H1 (cell line): ENCODE data around the gene EPHA3. TPM values are rescaled to one million over a fixed set of nuclear protein-coding genes. Genes with fewer than 3 reads are reported as not detected.

Experiments used
- CBX8 ChIP-seq: fragments of 300-800, 300-1000 bp; sonication (generic); IDR thresholded peaks from 2 replicates; pipeline ENCODE4 v1.7.1; 2016; ENCODE audit warnings: low read depth, low read length, borderline replicate concordance
- EZH2 ChIP-seq: fragments of 200-600 bp; sonication (generic); IDR thresholded peaks from 2 replicates; pipeline ENCODE4 v1.7.1; 2012; ENCODE audit warnings: low read depth, mild to moderate bottlenecking, moderate library complexity, low read length, inconsistent platforms; ENCODE audit not compliant: severe bottlenecking
- SP1 ChIP-seq: IDR thresholded peaks from 2 replicates; pipeline ENCODE4 v1.6.1; 2011; ENCODE audit warnings: low read depth, low read length
- YY1 ChIP-seq: IDR thresholded peaks from 2 replicates; pipeline ENCODE4 v1.6.1; 2011; ENCODE audit warnings: low read depth, mild to moderate bottlenecking, low read length
- polyA plus RNA-seq, 7 experiments: library from polyadenylated mRNA; depleted of rRNA in 3 of 7; stranded (reverse) in 5 of 7; unstranded in 2 of 7; fragments of >200 nt in 5 of 7; fragments of 200-250 nt in 2 of 7; gene quantifications; 1 replicate in 5 of 7; 2 replicates in 1 of 7; 4 replicates in 1 of 7; pipeline versions ENCODE4 v1.2.1 to v1.2.3, GENCODE V29; 2011 to 2013; ENCODE audit warnings: missing spikeins in 2 of 7, mixed read lengths in 2 of 7
- total RNA-seq: library from RNA; stranded (reverse); fragmentation: NEBNext Ultra II Directional; extraction: Animal tissue kit (Norgen Biotek cat#: 25700); gene quantifications from 2 replicates; pipeline ENCODE4 v1.2.1, GENCODE V29; 2021
- TF ChIP-seq, protein P1 (sequence below): fragments of 300-600 bp; sonication (generic); IDR thresholded peaks from 2 replicates; pipeline ENCODE4 v1.7.1; 2012; ENCODE audit warnings: low read length, moderate library complexity, mild to moderate bottlenecking, inconsistent platforms; ENCODE audit not compliant: insufficient replicate concordance

EPHA3 gene
- total and polyA plus RNA-seq, 2 of the 8 experiments (the other 6 are each of a cell fraction or from before 2014, with no cell fraction given) = 0.09 to 0.22 TPM

GRCh38 chr3:89173546-89173945 is 66.1 kb downstream of the EPHA3 start (continued):
- TF ChIP-seq, protein P1, sequence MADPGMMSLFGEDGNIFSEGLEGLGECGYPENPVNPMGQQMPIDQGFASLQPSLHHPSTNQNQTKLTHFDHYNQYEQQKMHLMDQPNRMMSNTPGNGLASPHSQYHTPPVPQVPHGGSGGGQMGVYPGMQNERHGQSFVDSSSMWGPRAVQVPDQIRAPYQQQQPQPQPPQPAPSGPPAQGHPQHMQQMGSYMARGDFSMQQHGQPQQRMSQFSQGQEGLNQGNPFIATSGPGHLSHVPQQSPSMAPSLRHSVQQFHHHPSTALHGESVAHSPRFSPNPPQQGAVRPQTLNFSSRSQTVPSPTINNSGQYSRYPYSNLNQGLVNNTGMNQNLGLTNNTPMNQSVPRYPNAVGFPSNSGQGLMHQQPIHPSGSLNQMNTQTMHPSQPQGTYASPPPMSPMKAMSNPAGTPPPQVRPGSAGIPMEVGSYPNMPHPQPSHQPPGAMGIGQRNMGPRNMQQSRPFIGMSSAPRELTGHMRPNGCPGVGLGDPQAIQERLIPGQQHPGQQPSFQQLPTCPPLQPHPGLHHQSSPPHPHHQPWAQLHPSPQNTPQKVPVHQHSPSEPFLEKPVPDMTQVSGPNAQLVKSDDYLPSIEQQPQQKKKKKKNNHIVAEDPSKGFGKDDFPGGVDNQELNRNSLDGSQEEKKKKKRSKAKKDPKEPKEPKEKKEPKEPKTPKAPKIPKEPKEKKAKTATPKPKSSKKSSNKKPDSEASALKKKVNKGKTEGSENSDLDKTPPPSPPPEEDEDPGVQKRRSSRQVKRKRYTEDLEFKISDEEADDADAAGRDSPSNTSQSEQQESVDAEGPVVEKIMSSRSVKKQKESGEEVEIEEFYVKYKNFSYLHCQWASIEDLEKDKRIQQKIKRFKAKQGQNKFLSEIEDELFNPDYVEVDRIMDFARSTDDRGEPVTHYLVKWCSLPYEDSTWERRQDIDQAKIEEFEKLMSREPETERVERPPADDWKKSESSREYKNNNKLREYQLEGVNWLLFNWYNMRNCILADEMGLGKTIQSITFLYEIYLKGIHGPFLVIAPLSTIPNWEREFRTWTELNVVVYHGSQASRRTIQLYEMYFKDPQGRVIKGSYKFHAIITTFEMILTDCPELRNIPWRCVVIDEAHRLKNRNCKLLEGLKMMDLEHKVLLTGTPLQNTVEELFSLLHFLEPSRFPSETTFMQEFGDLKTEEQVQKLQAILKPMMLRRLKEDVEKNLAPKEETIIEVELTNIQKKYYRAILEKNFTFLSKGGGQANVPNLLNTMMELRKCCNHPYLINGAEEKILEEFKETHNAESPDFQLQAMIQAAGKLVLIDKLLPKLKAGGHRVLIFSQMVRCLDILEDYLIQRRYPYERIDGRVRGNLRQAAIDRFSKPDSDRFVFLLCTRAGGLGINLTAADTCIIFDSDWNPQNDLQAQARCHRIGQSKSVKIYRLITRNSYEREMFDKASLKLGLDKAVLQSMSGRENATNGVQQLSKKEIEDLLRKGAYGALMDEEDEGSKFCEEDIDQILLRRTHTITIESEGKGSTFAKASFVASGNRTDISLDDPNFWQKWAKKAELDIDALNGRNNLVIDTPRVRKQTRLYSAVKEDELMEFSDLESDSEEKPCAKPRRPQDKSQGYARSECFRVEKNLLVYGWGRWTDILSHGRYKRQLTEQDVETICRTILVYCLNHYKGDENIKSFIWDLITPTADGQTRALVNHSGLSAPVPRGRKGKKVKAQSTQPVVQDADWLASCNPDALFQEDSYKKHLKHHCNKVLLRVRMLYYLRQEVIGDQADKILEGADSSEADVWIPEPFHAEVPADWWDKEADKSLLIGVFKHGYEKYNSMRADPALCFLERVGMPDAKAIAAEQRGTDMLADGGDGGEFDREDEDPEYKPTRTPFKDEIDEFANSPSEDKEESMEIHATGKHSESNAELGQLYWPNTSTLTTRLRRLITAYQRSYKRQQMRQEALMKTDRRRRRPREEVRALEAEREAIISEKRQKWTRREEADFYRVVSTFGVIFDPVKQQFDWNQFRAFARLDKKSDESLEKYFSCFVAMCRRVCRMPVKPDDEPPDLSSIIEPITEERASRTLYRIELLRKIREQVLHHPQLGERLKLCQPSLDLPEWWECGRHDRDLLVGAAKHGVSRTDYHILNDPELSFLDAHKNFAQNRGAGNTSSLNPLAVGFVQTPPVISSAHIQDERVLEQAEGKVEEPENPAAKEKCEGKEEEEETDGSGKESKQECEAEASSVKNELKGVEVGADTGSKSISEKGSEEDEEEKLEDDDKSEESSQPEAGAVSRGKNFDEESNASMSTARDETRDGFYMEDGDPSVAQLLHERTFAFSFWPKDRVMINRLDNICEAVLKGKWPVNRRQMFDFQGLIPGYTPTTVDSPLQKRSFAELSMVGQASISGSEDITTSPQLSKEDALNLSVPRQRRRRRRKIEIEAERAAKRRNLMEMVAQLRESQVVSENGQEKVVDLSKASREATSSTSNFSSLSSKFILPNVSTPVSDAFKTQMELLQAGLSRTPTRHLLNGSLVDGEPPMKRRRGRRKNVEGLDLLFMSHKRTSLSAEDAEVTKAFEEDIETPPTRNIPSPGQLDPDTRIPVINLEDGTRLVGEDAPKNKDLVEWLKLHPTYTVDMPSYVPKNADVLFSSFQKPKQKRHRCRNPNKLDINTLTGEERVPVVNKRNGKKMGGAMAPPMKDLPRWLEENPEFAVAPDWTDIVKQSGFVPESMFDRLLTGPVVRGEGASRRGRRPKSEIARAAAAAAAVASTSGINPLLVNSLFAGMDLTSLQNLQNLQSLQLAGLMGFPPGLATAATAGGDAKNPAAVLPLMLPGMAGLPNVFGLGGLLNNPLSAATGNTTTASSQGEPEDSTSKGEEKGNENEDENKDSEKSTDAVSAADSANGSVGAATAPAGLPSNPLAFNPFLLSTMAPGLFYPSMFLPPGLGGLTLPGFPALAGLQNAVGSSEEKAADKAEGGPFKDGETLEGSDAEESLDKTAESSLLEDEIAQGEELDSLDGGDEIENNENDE = no peak
- TF ChIP-seq CBX8 (no peak), YY1 (no peak), EZH2 (no peak), SP1 (no peak)
